Stimulated activated effector memory CD8-positive, alpha-beta T cell treated with anti-CD3 and anti-CD28 coated beads, Interleukin-12 subunit alpha, Interleukin-12 subunit beta, amount 100 ng/mL, for 72 hours (primary cell): ENCODE measurements around the gene FAM78B.

Experiments used
- ATAC-seq: fragments of 150-1000 bp; cut with Tn5 transposase; 2 replicates; pipeline ENCODE4 v1.10.0; 2021
- DNase-seq, 2 donors: peaks; one replicate each; pipeline ENCODE4 v3.0.0; 2021 to 2022; ENCODE audit warnings: low spot score in 2 of 2
- H3K27ac Mint-ChIP-seq: one replicate; pipeline ENCODE4 v1.8.0; 2022; ENCODE audit warnings: mild to moderate bottlenecking, mixed read lengths
- H3K36me3 Mint-ChIP-seq: one replicate; pipeline ENCODE4 v1.8.0; 2022; ENCODE audit warnings: mild to moderate bottlenecking, mixed read lengths
- H3K4me1 Mint-ChIP-seq: one replicate; pipeline ENCODE4 v1.8.0; 2022; ENCODE audit warnings: mixed read lengths
- H3K4me3 Mint-ChIP-seq: one replicate; pipeline ENCODE4 v1.8.0; 2022; ENCODE audit warnings: mild to moderate bottlenecking, mixed read lengths
- H3K9me3 Mint-ChIP-seq: one replicate; pipeline ENCODE4 v1.8.0; 2022; ENCODE audit warnings: mixed read lengths

The FAM78B gene, protein sequence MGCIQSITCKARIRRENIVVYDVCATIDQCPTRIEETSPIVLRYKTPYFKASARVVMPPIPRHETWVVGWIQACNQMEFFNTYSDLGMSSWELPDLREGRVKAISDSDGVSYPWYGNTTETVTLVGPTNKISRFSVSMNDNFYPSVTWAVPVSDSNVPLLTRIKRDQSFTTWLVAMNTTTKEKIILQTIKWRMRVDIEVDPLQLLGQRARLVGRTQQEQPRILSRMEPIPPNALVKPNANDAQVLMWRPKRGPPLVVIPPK

DNA sequence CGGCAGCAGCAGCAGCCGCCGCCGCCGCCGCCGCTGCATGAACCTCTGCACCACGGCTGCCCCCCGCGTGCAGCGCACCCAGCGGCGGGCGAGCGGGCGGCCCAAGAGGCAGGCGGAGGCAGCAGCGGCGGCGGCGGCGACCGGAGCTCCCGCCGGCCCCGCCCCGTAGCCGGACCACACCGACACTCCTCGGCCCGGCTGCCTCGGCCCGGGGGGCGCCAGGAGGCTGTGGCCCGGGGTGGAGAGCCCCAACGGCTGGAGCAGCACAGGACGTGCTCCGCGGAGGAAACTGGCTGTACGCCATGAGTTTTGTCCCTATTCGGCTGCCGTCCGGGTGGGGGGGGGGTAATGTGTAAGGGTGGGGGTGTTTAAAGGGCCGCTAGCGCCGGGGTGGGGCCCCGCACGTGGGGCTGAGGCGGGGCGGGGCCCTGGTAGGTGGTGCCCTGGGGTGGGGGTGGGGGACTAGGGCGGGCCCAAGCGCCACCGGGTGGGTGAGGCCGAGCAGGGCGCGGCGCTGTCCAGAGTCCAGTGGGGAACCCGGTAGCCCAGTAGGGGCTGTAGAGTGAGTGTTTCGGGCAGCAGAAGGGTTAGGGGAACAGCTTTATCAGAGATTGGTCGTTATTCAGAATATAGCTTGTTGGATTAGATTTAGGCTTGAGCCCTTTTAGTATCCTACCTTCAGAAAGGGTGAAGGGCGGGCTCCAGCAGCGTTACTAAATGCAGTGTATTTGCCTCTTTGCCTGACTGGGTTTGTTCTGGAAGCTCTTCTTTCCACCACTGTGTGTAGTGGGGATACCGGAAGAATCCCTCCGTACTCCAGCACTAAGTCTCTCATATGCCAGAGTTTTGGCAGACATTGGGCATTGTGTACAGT, at the start of gene FAM78B:
Gene FAM78B (minus strand): TSS at position 304 of the 874 bp plus-strand sequence. CDS start 753 bp downstream, outside the sequence.
- Mint-ChIP-seq H3K4me1 (peaks cover 7% of the 10 kb centered on the region), H3K9me3 (no peaks in the 10 kb centered on the region), H3K36me3 (no peaks in the 10 kb centered on the region), H3K27ac (no peak within 1 kb of the TSS), H3K4me3 (peak within 1 kb of the TSS; percentile 55)
- ATAC-seq, result peak; percentile 55
- peak in 1 of 2 donors; percentile 50 for DNase-seq

DNA sequence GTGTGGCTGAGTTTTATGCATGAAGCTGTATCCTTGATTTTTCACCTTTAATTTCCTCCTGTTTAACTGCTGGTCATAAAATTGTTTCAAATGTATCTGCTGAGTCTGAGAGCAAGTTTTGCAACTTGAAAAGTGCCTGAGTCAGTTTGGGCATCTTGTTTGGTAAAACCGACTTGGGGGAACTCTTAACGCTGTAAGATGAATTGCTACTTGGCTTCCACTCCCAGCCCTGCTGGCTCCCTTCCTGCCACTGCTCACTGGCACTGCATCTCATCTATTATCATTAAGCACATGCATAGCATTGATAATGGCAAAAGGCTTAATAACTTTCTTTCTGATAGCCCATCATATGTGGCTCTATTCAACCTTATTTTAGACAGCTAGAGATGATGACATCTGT, 35.7 kb upstream of the FAM78B start:
- Mint-ChIP-seq H3K9me3 (no peaks in the 10 kb centered on the region), H3K4me1 (no peaks in the 10 kb centered on the region), H3K36me3 (no peaks in the 10 kb centered on the region), H3K4me3 (no peak overlapping the region), H3K27ac (no peak overlapping the region)
- no peak for ATAC-seq
- DNase-seq, result no peak

DNA sequence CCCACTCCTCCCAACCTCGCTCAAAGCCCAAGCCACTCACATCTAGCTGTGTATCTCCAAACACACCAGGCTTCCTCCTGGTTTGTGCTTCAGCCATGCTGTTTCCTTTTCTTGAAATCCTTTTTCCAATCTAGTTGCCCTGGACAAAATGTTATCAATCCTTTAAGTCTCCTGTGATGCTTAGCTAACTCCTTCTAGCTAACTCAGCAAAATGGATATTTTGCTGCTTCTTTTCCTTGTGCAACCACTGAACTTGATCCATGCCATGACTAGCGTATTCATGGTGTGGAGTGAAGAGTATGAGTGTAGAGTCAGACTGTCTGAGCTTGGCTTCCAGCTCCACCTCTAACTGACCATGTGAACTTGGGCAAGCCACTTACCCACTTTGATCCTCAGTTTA, 33.9 kb upstream of the FAM78B start:
- Mint-ChIP-seq H3K4me3 (no peak overlapping the region), H3K4me1 (no peaks in the 10 kb centered on the region), H3K36me3 (no peaks in the 10 kb centered on the region), H3K27ac (no peak overlapping the region), H3K9me3 (no peaks in the 10 kb centered on the region)
- ATAC-seq (no peak), DNase-seq (no peak)

DNA sequence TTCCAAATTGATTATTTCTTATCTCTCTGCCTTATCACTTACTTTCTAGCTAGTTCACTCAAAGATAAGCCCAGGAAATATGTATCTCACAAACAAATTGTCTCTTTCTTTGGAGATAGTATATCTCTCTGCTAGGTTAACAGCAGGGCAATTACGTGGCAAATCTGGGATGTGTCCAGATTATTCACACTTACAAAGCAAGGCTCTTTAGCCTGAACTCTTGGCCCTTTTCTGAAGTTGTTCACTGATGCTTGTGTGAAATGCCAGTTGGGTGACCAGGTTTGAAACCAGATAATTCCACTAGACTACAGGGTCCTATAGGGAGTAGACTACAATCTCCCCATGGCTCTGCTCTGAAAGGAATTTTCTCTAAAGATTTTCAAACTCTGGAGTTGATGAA, 30.8 kb upstream of the FAM78B start:
- DNase-seq (no peak), ATAC-seq (no peak)
- Mint-ChIP-seq H3K36me3 (no peaks in the 10 kb centered on the region), H3K4me3 (no peak overlapping the region), H3K27ac (no peak overlapping the region), H3K9me3 (no peaks in the 10 kb centered on the region), H3K4me1 (no peaks in the 10 kb centered on the region)

DNA sequence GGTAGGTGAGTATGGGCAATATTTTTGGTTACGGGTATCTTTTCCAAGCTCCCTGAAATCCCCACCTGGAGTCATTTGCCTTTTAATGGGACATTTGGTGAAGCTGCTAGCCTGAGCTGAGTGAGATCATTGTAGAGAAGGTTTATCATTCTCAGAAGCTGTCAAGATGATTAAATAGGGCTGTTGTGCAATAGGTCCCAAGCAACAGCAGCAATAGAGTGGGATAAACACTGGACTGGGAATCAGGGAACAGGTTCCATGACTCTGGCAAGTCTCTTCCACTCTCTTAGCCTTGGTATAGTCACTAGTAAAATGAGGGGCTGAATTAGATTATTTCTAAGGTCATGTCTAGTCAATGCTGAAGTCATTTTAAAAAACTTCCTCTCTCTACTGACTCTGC, 30.3 kb upstream of the FAM78B start:
- Mint-ChIP-seq H3K4me1 (no peaks in the 10 kb centered on the region), H3K9me3 (no peaks in the 10 kb centered on the region), H3K36me3 (no peaks in the 10 kb centered on the region), H3K27ac (no peak overlapping the region), H3K4me3 (no peak overlapping the region)
- no peak for ATAC-seq
- DNase-seq, result no peak

DNA sequence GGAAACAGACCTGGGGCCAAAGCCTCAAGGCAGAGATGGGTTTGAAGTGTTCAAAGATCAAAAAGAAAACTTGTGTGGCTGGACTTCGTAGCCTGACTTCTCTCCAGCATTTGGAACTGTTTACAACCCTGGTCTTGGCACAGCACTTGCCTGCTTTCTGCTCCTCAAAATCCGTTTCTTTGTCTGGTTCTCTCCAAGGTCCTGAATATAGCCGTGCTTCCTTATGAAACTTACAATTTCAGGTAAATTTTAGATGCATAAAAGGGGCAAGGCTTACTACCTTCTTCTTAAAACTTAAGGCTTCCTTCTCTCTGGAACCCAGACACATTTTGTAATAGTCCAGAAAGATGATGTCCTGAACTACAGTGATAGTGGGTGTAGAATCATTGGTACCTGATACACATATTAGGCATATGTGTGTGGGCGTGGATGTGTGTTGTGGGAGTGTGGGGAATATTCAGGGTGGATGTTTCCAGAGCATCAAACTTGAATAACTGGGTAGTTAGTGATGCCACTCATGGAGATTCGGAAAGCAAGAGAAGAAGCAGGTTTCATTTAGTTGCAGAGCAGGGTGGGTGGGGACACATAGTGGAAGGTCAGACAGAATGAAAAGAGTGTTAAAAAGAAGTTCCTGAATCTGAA, 26.4 kb upstream of the FAM78B start:
- Mint-ChIP-seq H3K9me3 (no peaks in the 10 kb centered on the region), H3K4me3 (no peak overlapping the region), H3K4me1 (no peaks in the 10 kb centered on the region), H3K27ac (no peak overlapping the region), H3K36me3 (no peaks in the 10 kb centered on the region)
- ATAC-seq (no peak), DNase-seq (no peak)

DNA sequence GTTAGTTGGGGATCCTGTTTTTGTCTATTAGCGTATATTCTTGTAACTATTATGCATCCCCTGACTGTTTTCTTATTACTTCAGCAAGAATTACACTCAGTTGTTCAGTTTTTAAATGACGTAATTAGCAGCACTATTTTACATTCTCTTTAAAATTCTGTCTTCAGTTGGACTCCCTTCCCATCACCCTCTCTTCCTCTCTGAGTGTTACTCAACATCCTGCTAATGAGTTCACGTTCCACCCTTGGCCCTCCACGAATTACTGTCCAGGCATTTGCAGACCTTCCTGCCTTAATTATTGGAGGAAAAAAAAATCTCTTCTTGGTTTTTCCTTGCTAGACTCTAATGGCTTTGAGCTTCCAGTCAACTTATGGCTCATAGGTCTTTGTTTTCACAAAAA, 23.6 kb upstream of the FAM78B start:
- DNase-seq, result no peak
- ATAC-seq, result no peak
- no peak overlapping the region for H3K4me3 Mint-ChIP-seq
- H3K36me3 Mint-ChIP-seq, result no peaks in the 10 kb centered on the region
- H3K4me1 Mint-ChIP-seq, result no peaks in the 10 kb centered on the region
- no peak overlapping the region for H3K27ac Mint-ChIP-seq
- no peaks in the 10 kb centered on the region for H3K9me3 Mint-ChIP-seq

DNA sequence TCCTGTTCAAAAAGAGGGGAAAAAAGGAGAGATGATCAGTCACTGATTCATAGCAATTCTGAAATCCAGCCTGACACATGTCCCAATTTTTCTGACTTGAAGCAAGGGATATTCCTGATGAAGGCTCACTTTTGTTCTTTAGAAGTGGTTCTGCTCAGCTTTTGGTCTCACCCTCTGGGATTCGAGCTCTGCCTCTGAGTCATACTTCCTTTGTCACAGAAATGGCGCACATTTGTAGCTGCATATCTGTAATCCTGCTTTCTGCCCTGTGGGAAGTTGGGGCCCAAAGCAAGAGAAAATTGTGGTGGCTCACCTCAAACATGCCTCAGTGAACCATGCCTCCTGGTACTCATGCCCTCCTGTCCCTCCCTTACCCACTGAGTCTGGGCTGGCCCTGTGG, 22.3 kb upstream of the FAM78B start:
- H3K4me1 Mint-ChIP-seq, result no peaks in the 10 kb centered on the region
- H3K4me3 Mint-ChIP-seq, result no peak overlapping the region
- DNase-seq (no peak), ATAC-seq (no peak)
- H3K27ac Mint-ChIP-seq, result no peak overlapping the region
- no peaks in the 10 kb centered on the region for H3K9me3 Mint-ChIP-seq
- no peaks in the 10 kb centered on the region for H3K36me3 Mint-ChIP-seq

DNA sequence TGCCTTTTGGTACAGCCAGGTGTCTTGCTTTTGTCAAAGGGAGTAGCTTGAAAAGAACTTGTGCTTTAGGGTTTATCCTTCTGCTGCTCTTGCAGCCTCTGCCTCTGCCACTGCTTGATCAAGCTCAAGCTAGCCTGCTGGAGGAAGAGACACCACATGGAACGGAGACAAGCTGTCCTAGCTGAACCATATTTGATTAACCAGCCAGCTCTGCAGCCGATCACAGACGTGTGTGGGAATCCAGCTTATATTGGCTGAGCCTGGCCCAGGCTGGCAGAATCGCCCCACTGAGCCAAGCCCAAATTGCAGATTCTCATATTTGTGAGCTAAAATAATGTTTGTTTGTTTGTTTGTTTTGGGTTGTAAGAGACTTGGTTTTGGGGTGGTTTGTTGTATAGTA, 18.7 kb upstream of the FAM78B start:
- Mint-ChIP-seq H3K9me3 (no peaks in the 10 kb centered on the region), H3K4me3 (no peak overlapping the region), H3K27ac (no peak overlapping the region), H3K36me3 (no peaks in the 10 kb centered on the region), H3K4me1 (no peaks in the 10 kb centered on the region)
- ATAC-seq (no peak), DNase-seq (no peak)

DNA sequence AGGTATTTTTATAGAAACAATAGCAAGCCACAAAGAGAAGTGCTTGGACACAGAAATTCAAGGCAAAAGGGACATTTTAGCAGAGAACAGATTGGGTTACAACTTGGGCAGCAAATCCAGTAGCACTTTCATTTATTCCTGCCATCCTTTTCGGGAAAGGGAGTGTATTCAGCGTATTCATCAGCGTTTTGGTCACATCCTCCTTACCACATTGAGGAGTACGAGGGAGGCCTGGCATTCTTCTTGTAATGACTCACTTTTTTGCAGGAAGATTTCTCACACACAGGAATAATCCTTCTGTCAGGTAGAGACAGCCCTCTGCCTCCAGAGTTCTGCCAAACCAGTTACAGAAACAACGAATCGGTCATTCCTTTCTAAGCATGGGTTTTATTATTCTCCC, 18.1 kb upstream of the FAM78B start:
- Mint-ChIP-seq H3K4me1 (no peaks in the 10 kb centered on the region), H3K9me3 (no peaks in the 10 kb centered on the region), H3K4me3 (no peak overlapping the region), H3K27ac (no peak overlapping the region), H3K36me3 (no peaks in the 10 kb centered on the region)
- DNase-seq, result no peak
- no peak for ATAC-seq

DNA sequence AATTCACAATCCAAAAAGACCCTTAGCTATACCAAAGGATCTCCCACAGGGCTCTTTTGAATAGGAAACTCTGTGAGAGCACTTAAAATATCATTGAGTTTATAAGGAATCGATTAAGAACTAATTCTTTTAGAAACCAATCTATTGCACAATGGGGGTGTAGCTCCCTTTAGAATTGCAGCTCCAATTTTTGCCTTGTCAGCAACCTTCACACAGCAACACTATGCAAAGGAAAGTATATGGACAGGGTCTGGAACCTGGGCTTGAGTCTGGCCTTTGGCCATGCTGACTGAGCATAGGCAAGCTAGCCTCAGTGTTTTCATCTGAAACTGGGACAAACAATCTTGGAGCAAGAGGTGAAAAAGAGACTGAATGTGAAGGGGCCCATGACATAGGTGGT, 17.2 kb upstream of the FAM78B start:
- no peaks in the 10 kb centered on the region for H3K36me3 Mint-ChIP-seq
- DNase-seq (no peak), ATAC-seq (no peak)
- H3K4me3 Mint-ChIP-seq, result no peak overlapping the region
- no peaks in the 10 kb centered on the region for H3K9me3 Mint-ChIP-seq
- H3K4me1 Mint-ChIP-seq, result no peaks in the 10 kb centered on the region
- H3K27ac Mint-ChIP-seq, result no peak overlapping the region

DNA sequence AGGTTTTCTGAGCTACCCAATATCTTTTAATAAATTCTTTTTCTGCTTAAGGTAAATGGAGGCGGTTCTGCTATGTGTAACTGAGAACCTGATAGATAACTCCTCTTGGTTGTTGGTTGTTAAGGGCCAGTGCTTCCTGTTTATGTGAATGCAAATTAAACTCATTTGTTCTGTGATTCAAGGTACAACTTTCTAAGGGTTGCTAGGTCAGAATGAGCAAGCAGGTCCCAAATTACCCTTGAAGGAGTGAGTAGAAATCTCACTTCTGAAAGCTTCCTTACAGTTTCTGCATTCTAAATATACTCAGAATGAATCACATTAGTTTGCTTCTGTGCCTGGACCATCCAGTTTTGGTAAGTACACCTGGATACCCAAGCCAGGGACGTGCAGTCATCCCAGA, 15.5 kb upstream of the FAM78B start:
- Mint-ChIP-seq H3K4me3 (no peak overlapping the region), H3K9me3 (no peaks in the 10 kb centered on the region), H3K27ac (no peak overlapping the region), H3K36me3 (no peaks in the 10 kb centered on the region), H3K4me1 (no peaks in the 10 kb centered on the region)
- no peak for ATAC-seq
- DNase-seq, result no peak

DNA sequence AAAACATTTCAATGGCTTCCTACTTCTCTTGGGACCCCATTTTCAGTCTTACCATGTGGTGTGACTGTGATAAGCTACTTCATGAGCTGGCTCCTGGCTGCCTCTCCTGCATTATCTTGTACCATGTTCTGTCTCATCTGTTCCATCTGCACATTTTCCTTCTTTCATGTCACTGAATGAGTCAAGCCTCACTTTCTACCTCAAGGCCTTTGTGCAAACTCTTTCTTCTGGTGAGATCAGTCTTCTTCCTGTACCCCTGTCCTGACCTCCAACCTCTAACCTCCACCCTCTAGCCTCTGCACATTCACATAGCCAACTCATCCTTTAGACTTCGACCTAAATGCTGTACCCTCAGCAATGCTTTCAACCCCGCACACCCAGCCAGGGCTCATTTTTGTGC, 9.6 kb upstream of the FAM78B start:
- ATAC-seq (no peak), DNase-seq (no peak)
- Mint-ChIP-seq H3K4me3 (no peak overlapping the region), H3K27ac (no peak overlapping the region), H3K9me3 (no peaks in the 10 kb centered on the region), H3K4me1 (no peaks in the 10 kb centered on the region), H3K36me3 (no peaks in the 10 kb centered on the region)

DNA sequence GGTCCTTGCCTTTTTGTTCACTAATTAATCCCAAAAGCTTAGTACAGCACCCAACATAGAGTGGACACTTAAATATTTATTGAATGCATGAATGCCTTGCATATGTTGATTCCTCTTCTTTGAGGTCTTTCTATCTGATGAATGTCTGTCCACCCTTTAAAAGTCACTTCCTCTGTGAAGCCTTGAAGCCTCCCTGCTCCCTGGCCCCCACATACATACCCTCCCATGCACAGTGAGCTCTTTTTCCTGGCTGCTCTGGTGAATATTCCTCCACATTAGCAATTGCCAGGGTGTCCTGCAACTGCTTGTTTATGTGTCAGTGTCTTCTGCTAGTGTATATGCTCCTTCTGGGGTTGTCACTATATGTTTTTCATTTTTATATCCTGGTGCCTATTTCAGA, 8.2 kb upstream of the FAM78B start:
- ATAC-seq (no peak), DNase-seq (no peak)
- no peak overlapping the region for H3K27ac Mint-ChIP-seq
- H3K4me3 Mint-ChIP-seq, result no peak overlapping the region
- no peaks in the 10 kb centered on the region for H3K9me3 Mint-ChIP-seq
- no peaks in the 10 kb centered on the region for H3K4me1 Mint-ChIP-seq
- no peaks in the 10 kb centered on the region for H3K36me3 Mint-ChIP-seq

DNA sequence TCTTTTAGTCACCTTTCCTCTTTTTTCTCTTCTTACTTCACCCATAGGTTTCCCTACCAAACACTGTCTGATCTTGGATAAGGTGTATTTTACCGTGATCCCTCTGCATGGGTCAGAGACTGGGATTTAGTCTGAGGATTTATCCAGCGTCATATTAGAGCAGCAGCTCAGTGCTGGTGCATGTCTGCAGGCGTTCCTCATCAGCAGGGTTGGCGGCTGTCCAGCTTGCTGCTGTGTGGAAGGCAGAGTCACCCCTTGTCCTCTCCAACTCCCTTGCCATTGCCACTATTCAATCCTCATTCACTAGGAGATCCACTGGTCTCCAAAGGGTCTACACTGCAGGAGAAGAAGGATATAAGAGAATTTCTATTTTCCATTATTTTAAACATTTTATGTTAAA, 7.3 kb upstream of the FAM78B start:
- DNase-seq, result no peak
- Mint-ChIP-seq H3K9me3 (no peaks in the 10 kb centered on the region), H3K4me1 (no peaks in the 10 kb centered on the region), H3K27ac (no peak overlapping the region), H3K36me3 (no peaks in the 10 kb centered on the region), H3K4me3 (no peak overlapping the region)
- no peak for ATAC-seq

DNA sequence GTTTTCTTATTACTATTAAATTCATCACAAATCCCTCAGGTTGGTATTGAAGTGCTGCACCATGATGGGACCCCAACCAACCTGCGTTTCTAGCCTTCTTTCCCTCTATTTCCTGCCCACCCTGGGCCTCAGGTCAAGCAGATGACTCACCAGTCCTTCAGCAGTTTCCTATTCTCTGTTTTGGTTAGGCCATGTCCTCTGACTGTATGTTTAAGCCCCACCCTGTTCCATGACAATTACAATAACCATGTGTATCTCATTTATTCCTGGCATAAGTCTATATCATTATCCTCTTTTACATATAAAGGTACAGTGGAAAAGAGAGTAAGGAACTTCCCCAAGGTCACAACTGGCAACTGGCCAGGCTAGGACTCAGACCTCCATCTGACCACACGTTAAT, 5.3 kb upstream of the FAM78B start:
- no peak overlapping the region for H3K4me3 Mint-ChIP-seq
- ATAC-seq (no peak), DNase-seq (no peak)
- no peaks in the 10 kb centered on the region for H3K4me1 Mint-ChIP-seq
- H3K36me3 Mint-ChIP-seq, result no peaks in the 10 kb centered on the region
- H3K9me3 Mint-ChIP-seq, result no peaks in the 10 kb centered on the region
- no peak overlapping the region for H3K27ac Mint-ChIP-seq
